ENCODE data around the gene HSPH1. TPM values are rescaled to one million over a fixed set of nuclear protein-coding genes. Genes with fewer than 3 reads are reported as not detected.
"Not testable (repeated sequence)": the region's sequence is repeated elsewhere in the genome, so short reads cannot be mapped to it uniquely, and the experiment has no call there.

The HSPH1 gene
- polyA plus RNA-seq, 1 experiment = 88.6 TPM

GRCh38 chr13:31105856-31106255 is 55.8 kb downstream of the HSPH1 start:
- no peak for DNase-seq (ENCODE audit: low read depth, low spot score)
- ChIA-PET POLR2A (no interaction called here), CTCF (interaction anchor here (0.6 kb wide), 1 partner anchor 55 kb away, joined by 4 read pairs; no protein-coding TSS in a partner anchor)
- H3K27ac ChIP-seq (ENCODE audit: low read depth, low read length) = no peak overlapping the region
- no peak overlapping the region for H3K4me3 ChIP-seq (ENCODE audit: low read depth, low read length)
- no peaks in the 10 kb centered on the region; the same call in 1 of the 2 replicates for H3K9me3 ChIP-seq (ENCODE audit: control insufficient read depth, insufficient read depth, low read length)
- TF ChIP-seq, protein P1, sequence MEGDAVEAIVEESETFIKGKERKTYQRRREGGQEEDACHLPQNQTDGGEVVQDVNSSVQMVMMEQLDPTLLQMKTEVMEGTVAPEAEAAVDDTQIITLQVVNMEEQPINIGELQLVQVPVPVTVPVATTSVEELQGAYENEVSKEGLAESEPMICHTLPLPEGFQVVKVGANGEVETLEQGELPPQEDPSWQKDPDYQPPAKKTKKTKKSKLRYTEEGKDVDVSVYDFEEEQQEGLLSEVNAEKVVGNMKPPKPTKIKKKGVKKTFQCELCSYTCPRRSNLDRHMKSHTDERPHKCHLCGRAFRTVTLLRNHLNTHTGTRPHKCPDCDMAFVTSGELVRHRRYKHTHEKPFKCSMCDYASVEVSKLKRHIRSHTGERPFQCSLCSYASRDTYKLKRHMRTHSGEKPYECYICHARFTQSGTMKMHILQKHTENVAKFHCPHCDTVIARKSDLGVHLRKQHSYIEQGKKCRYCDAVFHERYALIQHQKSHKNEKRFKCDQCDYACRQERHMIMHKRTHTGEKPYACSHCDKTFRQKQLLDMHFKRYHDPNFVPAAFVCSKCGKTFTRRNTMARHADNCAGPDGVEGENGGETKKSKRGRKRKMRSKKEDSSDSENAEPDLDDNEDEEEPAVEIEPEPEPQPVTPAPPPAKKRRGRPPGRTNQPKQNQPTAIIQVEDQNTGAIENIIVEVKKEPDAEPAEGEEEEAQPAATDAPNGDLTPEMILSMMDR (IDR thresholded peaks at IDR 0.05; ENCODE audit: low read depth, low read length) = no peak
- peaks cover 39% of the 10 kb centered on the region for H3K27me3 ChIP-seq (ENCODE audit: control insufficient read depth, insufficient read depth, low read length)

DNA sequence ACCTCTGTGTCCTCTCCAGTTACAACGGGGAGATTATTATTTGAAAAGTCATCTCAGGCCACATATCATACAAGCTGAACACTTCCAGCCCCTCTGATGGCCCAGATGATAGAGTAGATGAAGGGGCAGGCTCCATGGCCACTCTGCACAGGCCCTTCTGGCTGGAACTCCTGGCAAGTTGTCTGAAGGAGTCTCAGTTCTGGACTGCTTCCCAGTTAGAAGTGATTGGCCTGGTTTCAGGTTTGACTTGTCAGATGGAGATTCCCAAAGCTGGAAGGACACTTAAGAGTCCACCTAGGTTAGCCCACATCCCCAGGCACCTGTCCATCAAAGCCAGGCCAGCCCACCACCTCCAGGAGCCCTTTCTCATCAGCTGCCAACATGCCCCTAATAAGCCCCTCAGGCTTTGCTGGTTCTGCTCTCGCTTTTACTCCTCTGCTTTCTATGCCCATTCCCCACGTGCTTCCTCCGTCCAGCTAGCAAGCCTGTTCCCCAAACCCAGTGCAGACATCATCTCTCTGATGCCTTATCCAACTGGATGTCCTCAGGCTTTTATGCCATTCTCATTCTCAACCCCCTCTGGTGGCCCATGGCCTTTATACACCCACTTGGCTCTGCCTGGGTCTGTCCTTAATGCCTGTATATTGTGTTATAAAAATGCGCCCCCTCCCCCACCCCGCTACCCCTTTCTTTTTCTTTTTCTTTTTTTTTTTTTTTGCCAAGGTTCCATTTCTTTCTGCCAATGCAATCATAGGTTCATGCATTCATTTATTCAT is 56.5 kb downstream of the HSPH1 start:
- ChIA-PET POLR2A (no interaction called here), CTCF (no interaction called here)

GRCh38 chr13:31102905-31103304 is 58.8 kb downstream of the HSPH1 start:
- ChIA-PET POLR2A (no interaction called here), CTCF (no interaction called here)
- H3K27me3 ChIP-seq (ENCODE audit: control insufficient read depth, insufficient read depth, low read length) = peaks cover 47% of the 10 kb centered on the region
- no peak for DNase-seq (ENCODE audit: low read depth, low spot score)
- H3K9me3 ChIP-seq (ENCODE audit: control insufficient read depth, insufficient read depth, low read length) = no peaks in the 10 kb centered on the region
- H3K27ac ChIP-seq (ENCODE audit: low read depth, low read length) = no peak overlapping the region
- TF ChIP-seq, protein P1 (IDR thresholded peaks at IDR 0.05; ENCODE audit: low read depth, low read length) = no peak
- no peak overlapping the region for H3K4me3 ChIP-seq (ENCODE audit: low read depth, low read length)

More for the DNA sequence above, 56.5 kb downstream of the HSPH1 start:
- Histone ChIP-seq H3K27ac (ENCODE audit: low read depth, low read length) (no peak overlapping the region), H3K27me3 (ENCODE audit: control insufficient read depth, insufficient read depth, low read length) (peaks cover 42% of the 10 kb centered on the region), H3K4me3 (ENCODE audit: low read depth, low read length) (no peak overlapping the region), H3K9me3 (ENCODE audit: control insufficient read depth, insufficient read depth, low read length) (no peaks in the 10 kb centered on the region; the same call in 1 of the 2 replicates)
- DNase-seq (ENCODE audit: low read depth, low spot score) = no peak
- TF ChIP-seq, protein P1 (IDR thresholded peaks at IDR 0.05; ENCODE audit: low read depth, low read length) = no peak

- H3K9me3 ChIP-seq (ENCODE audit: control insufficient read depth, insufficient read depth, low read length) = no peaks in the 10 kb centered on the region; the same call in 1 of the 2 replicates
- peaks cover 48% of the 10 kb centered on the region for H3K27me3 ChIP-seq (ENCODE audit: control insufficient read depth, insufficient read depth, low read length)
- H3K4me3 ChIP-seq (ENCODE audit: low read depth, low read length) = no peak overlapping the region
- no peak for DNase-seq (ENCODE audit: low read depth, low spot score)
- ChIA-PET CTCF (no interaction called here), POLR2A (interaction anchor here (0.8 kb wide), 1 partner anchor 34 kb away, joined by 3 read pairs; no protein-coding TSS in a partner anchor)
- no peak overlapping the region for H3K27ac ChIP-seq (ENCODE audit: low read depth, low read length)
- TF ChIP-seq, protein P1 (IDR thresholded peaks at IDR 0.05; ENCODE audit: low read depth, low read length) = no peak
These were observed 60.1 kb downstream of the HSPH1 start for GRCh38 chr13:31101472-31102170.

- DNase-seq (ENCODE audit: low read depth, low spot score) = no peak
- no peaks in the 10 kb centered on the region; the same call in 1 of the 2 replicates for H3K9me3 ChIP-seq (ENCODE audit: control insufficient read depth, insufficient read depth, low read length)
- ChIA-PET CTCF (no interaction called here), POLR2A (no interaction called here)
- H3K27ac ChIP-seq (ENCODE audit: low read depth, low read length) = no peak overlapping the region
- no peak overlapping the region for H3K4me3 ChIP-seq (ENCODE audit: low read depth, low read length)
- TF ChIP-seq, protein P1 (IDR thresholded peaks at IDR 0.05; ENCODE audit: low read depth, low read length) = no peak
- H3K27me3 ChIP-seq (ENCODE audit: control insufficient read depth, insufficient read depth, low read length) = peaks cover 47% of the 10 kb centered on the region
These were observed 61.0 kb downstream of the HSPH1 start for GRCh38 chr13:31100721-31101120.

DNA sequence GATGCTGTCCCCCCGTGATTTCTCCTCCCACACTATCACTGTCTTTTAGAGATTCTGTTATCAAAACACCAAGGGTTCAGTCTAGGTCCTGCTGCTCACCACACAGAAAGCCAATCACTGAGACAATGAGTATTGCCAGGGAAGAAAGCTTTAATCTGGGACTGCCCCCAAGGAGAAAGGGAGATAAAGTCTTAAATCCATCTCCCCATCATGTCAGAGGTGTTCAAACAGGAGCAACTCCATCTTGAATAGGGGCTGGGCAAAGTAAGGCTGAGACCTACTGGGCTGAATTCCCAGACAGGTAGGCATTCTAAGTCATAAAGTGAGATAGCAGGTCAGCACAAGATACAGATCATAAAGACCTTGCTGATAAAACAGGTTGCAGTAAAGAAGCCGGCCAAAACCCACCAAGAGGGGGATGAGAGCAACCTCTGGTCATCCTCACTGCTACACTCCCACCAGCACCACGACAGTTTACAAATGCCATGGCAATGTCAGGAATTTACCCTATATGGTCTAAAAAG is 63.7 kb downstream of the HSPH1 start:
- H3K4me3 ChIP-seq (ENCODE audit: low read depth, low read length); CTCF ChIA-PET; H3K9me3 ChIP-seq (ENCODE audit: control insufficient read depth, insufficient read depth, low read length); H3K27ac ChIP-seq (ENCODE audit: low read depth, low read length); DNase-seq (ENCODE audit: low read depth, low spot score); POLR2A ChIA-PET: not testable (repeated sequence)
- H3K27me3 ChIP-seq (ENCODE audit: control insufficient read depth, insufficient read depth, low read length) = peaks cover 42% of the 10 kb centered on the region

Data from AG04450 (cell line).